DMS79 (cell line): ENCODE measurements around the gene LRCH1.

Experiments
- DNase-seq: peaks from one replicate; lab custom pipeline; 2025; lab: John Stamatoyannopoulos, UW

LRCH1 gene

GRCh38 chr13:46639033-46639981 is 86.3 kb downstream of the LRCH1 start:
- no peak for DNase-seq

DNA sequence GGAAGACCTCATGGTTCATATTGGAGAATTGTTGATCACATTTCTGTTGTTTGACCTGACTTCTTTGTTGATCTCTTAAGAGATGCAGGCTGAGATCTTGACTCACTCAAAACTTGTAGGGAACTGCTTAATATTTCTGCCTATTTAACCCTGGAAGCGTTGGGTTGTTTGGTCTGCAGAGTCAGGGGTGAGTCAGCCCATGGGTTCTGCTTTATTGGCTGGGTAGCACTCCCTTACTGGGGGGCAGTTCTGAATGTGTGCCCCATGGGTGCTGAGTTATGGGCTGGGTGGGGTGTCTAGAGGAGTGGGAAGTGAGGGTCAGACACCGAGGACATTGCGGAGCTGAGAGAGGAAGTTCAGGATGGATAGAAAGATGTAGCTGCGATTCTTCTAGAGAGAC is 87.9 kb downstream of the LRCH1 start:
- no peak for DNase-seq

DNA sequence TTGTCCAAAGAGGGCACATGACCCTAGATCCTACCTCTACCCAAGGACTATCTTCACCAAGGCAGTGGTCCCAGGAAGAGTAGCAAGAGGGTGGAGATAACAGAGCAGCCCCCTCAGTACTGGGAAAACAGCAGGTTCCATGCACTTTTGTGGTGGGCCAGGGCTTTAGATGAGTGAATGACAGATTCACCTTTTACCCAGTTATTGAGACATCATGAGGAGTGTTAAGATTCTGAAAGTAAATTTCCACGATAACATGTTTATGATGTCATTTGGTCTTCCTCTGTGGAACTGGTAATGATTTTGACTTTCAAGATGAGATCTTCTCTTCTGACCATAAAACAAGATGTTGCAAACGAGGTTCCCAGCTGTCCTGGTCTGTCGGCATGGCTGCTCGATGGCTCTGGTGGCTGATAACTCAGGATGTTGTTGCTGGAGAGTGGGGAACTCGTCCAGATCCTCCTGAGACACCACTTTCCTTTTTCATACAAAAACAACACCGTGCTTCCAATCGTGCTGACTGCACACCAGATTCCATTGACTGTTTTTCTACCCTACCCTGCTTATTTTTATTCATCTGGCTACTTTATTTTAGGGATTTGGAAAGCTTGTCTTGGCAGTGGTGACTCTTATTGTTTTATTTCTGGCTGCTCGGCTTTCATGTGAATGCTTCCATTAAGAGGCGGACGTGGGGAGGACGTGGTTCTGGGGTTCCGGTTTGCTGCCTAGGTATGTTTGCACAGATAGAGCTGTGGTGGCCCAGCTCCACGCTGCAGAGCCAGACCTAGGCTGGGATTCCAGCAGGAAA is 88.5 kb downstream of the LRCH1 start:
- no peak for DNase-seq

DNA sequence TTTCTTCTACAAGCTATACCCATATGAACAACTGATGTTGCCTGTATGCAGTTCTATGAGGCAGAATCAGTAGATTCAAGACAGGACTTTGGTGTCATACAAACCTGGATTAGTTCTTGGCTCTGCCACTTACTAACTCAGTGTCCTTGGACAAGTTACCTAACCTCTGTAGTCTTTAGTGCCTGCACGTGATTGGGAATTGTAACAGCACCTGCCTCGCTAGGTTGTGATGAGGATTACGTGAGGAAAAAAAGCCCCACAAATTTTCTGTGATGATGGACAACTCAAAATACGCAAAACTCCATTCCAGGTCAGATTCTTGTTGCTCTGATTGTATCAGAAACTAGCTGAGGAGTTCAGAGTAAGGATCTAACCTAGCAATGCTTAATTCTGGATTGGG is 89.3 kb downstream of the LRCH1 start:
- DNase-seq = no peak

GRCh38 chr13:46643165-46643777 is 90.3 kb downstream of the LRCH1 start:
- DNase-seq = no peak

- no peak for DNase-seq
Observed at GRCh38 chr13:46644816-46645215, 91.8 kb downstream of the LRCH1 start.

GRCh38 chr13:46647512-46648065 is 94.6 kb downstream of the LRCH1 start:
- no peak for DNase-seq

DNA sequence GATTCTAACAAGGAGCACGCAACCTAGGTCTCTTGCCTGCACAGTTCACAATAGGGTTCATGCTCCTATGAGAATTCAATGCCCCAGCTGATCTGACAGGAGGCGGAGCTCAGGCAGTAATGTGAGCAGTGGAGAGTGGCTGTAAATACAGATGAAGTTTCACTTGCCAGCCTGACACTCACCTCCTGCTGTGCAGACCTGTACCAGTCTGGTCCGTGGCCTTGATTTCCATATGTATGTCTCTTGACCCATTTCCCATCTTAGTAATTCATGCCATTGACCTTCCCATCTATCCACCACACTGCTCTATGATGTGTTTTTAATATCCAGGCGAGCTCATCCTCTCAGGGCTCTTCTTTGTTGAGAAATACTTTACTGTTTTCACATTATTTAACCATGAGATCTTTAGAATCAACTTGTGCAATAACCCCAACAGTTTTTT is 95.2 kb downstream of the LRCH1 start:
- no peak for DNase-seq

GRCh38 chr13:46649816-46650215 is 96.8 kb downstream of the LRCH1 start:
- DNase-seq = no peak

GRCh38 chr13:46654951-46655350 is 102.0 kb downstream of the LRCH1 start:
- no peak for DNase-seq

- no peak for DNase-seq
Observed at GRCh38 chr13:46655377-46656180, 102.6 kb downstream of the LRCH1 start.

DNA sequence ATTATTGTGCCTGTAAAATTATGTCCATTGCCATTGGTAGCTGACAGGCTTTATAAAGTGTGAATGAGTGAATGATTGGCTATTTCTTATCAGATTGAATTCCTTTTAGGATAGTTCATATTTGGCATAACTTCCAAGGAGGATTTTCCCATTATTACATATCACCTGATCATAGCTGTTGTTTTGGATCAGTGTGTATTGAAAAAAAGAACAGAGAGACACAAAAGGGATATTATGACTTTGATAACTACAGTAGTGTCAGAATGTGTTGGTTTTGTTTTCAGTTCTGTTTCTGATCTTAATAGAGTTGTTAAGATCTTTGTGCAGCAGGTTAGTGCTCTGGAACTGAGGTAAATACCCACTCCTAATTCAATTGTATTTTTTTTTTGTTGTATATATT is 103.8 kb downstream of the LRCH1 start:
- DNase-seq = no peak

- no peak for DNase-seq
Observed at GRCh38 chr13:46659413-46660065, 106.6 kb downstream of the LRCH1 start.

DNA sequence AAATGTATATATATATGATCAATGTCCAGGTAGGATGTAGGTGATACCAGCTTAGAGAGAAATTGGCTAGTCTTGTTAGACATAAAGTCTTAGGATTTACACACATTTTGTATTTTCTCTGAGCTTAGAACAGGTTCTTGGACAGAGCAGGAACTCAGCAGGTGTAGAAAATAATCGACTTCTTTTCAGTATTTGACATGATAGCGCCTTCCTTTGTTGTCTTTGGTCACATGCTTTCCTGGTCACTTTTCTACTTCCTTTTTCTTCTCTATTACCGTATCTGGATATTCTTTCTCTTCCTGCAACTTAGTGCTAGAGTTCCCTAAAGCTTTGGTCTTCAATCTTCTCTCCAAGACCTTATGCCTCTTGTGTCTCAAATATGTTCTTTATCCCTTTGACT is 107.4 kb downstream of the LRCH1 start:
- DNase-seq = no peak

DNA sequence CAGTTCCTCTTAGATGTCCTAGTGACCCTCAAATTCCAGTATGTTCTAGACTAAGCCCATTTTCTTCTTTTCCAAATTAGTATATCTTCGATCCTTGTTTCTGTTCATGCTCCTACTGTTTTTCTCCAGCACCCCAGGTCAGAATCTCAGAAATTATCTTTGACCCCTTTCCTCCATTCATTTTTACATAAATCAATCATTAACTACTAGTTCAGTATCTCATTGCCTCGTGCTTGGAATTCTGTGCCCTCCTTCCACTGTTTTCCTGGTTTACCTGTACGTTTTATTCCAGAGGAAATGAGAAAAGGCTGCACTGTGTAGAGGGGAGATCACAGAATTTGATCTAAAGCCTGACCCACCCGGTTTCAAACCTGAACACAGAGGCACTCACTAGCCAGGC is 107.9 kb downstream of the LRCH1 start:
- DNase-seq = no peak

GRCh38 chr13:46662690-46663089 is 109.7 kb downstream of the LRCH1 start:
- DNase-seq = no peak

DNA sequence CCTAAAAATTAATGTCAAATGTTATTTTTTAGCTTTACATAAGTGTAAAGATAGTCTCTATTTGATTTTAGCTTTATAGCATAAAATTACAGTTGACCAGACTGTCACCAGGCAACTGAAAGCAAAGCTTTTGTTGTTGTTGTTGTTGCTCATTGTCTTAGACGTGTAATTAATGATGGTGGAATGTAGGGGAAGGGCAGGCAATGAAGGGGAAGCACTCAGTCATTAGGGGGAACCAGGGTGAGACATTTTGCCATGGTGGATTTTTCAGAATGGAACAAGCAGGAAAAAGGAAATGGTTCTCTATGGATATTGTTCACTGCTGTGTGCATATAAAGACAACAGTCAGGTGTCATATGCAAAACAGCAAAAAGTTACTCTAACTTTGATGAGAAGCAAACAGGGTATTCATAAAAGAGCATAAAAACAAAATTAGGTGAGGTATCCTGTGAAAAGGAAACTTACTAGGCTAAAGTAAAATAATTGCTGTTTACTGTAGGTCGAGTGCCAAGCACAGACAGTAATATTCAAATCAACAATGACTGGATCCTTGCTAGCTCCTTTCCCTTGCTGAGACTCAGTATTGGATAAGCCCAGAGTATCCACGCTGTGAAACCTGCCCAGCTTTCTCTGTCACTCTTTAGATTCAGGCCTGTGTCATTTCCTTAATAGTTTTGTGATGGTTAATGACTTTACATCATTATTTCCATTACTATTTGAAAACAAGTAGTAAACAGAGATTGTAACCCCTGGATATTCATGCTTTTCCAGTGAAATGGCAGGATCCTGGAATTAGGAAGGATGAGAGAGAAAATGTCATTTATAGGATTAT is 110.5 kb downstream of the LRCH1 start:
- no peak for DNase-seq

DNA sequence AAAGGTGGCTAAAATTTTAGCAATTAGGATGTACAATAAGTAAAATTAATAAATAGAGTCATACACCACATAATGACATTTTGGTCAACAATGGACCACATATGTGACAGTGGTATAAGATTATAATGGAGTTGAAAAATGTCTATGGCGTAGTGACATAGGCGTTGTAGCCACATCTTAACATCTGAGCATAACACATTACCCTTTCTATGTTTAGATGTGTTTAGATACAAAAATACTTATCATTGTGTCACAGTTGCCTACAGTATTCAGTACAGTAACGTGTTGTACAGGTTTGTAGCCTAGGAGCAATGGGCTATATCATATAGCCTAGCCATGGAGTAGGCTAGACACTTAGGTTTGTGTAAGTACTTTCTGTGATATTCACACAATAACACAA is 111.2 kb downstream of the LRCH1 start:
- DNase-seq = no peak

- no peak for DNase-seq
Observed at GRCh38 chr13:46665248-46665632, 112.3 kb downstream of the LRCH1 start.
